DMS 273 treated with DMSO at 0.1 percent for 48 hours (cell line): ENCODE data around the gene PSRC1.
"Not testable (repeated sequence)": the region's sequence is repeated elsewhere in the genome, so short reads cannot be mapped to it uniquely, and the experiment has no call there.

Source experiments
- DNase-seq: peaks from one replicate; lab custom pipeline; 2025; lab: John Stamatoyannopoulos, UW

The PSRC1 gene

GRCh38 chr1:109295712-109296415 lies 12.9 kb upstream of the PSRC1 start:
- peak; percentile 96 for DNase-seq

DNA sequence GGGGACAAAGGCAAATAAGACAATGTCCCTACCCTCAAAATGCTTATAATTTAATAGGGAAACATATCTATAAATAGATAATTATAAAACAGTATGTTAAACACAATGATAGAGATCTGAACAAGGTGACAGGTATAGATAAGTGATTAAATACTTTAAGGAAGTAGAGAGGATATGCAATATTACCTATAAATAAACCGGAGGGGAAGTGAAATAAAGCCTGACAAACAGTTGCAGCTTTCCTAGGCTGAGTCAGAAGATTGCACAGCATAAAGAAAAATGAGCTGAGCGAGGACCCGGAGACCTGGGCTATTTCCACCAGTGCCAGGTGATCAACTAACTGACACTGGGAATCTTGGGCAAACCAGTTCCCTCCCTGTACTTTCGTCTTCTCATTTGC lies 11.5 kb upstream of the PSRC1 start:
- no peak for DNase-seq

DNA sequence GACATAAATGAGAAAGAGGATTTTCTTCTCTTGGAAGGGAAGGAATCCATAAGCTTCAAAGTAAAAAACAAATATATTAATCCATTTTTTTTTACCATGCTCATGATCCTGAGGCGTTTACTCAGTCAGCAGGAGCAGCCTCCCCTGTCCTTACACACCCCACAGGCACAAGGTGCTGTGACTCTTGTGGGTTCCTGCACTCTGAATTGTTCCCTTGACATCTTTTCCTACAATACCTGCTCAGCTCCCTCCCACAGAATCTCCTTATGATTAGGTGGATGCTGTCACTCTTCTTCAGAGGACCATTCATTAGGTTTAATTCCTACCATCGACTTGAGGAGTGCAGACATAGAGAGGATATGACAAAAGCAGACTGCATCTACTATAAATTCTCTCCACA lies 10.1 kb upstream of the PSRC1 start:
- no peak for DNase-seq

DNA sequence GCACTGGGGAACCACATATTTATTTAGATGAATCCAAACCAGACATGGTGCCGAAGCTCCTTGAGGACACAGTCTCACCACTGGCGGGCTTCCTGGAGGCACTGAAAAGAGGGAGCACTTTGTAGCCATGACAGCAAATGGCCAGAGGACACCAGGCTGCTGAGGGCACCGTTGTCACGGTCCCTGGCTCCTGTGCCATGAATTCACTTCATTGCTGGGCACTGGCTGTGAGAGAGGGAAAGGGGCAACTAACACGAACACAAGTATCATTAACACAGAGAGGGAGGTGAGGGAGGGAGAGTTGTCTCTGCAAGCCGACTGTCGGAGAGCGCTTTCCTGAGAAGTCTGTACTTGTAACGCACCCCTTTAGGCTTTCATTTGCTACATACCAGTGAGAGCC lies 9.4 kb upstream of the PSRC1 start:
- DNase-seq: no peak

DNA sequence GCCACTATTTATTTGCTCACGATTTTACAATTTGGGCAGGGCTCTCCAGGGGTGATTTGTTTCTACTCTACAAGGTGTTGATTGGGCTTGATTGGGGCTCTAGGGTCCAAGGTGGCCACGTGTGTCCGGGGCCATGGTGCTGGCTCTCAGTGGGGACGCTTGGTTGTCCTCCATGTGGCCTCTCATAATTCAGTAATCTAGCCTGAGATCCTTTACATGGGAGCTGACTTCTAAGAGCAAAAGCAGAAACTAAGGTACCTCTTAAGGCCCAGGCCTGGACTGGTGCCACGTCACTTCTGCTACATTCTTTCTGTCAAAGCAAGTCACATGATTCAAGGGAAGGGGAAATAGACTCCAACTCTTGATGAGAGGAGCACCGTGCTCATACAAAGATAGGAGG lies 8.1 kb upstream of the PSRC1 start:
- DNase-seq: no peak

DNA sequence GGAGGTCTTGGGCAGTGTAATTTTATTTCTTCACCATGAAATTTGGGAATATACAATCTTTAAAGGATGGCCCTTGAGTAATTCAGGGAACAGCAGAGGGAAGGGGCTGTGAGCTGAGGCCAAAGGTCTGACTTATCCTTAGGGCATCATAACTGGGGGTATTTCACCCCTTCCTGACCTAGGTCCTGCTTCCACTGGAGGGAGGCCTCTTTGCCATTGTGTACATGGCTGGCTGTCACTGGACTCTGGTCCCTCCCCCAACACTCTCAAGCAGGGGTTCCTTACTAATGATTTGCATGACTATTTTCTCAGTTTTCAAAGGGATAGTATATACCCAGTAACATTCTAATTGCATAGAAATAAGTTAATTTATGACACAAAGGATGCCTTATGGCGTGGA lies 7.2 kb upstream of the PSRC1 start:
- DNase-seq: no peak

DNA sequence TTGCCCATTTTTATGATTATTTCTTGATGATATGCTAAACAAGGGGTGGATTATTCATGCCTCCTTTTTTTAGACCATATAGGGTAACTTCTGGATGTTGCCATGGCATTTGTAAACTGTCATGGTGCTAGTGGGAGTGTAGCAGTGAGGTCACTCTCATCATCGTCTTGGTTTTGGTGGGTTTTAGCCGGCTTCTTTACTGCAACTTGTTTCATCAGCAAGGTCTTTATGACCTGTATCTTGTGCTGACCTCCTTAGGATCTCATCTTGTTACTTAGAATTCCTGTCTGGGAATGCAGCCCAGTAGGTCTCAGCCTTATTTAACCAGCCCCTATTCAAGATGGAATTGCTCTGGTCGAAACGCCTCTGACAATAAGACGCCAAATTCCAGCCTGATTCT lies 3.8 kb upstream of the PSRC1 start:
- DNase-seq: not testable (repeated sequence)

- DNase-seq: peak; percentile 59
Measured at GRCh38 chr1:109283748-109284600, 1.0 kb upstream of the PSRC1 start.

DNA sequence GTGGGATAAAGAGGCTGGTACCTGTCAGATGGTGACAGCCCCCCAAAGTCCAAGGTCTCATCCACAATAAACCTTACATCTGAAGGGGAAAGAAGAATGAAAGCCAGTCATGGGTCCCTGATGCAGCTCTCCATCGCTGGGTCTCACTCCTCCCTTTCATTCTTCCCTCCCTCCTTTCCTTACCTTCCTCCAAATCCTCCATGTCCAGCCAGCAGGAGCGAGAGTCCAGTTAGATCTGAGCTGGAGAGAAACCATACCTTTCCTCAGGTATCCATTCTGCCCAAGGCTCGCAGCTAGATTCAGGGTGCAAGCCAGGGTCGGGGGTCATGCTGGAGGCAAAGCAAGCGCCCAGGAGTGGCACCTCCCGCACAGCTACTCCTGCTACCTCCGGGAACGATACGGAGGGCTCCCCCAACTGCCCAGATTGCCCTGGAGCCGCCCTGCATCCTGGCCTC lies 421 bp downstream of the PSRC1 start:
- no peak for DNase-seq

DNA sequence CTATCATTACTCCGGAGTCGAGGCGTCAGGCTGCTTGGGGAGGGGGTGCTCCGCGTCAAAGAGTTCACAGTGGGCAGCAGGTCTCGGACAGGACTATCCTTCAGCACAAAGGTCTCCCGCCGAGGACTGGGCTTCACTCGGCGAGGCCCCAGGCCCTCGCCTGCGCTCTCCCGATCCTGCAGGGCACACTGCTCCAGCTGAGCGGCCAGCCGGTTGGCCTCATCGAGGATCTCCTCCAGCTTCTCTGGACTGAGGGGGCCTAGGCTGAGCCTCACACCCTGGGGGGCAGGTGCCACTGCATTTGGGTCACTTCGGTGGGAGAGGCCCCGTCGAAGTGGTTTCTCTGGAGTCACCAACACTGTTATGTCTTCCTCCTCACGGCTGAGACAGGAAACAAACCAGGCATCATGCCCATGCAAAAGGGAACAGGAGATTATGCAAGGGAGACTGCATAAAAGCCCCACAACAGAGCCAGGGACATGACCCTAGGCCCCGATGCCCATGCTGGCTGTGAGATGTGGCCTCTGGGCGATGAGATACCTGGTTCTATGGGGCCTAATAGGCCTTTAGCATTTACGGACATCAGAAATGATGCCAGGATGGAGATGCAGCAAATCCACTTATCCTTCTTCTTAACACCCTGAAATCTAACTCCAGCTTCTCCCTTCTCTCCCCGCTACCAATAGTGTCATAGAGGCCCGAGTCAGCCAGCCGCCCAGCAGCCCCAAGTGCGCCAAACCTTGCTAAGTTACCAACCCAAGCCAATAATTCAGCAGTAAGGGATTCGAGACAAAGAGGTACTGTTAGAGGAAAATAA lies 1.1 kb downstream of the PSRC1 start:
- no peak for DNase-seq

- DNase-seq: no peak
Measured at GRCh38 chr1:109280862-109281261, 2.1 kb downstream of the PSRC1 start.

DNA sequence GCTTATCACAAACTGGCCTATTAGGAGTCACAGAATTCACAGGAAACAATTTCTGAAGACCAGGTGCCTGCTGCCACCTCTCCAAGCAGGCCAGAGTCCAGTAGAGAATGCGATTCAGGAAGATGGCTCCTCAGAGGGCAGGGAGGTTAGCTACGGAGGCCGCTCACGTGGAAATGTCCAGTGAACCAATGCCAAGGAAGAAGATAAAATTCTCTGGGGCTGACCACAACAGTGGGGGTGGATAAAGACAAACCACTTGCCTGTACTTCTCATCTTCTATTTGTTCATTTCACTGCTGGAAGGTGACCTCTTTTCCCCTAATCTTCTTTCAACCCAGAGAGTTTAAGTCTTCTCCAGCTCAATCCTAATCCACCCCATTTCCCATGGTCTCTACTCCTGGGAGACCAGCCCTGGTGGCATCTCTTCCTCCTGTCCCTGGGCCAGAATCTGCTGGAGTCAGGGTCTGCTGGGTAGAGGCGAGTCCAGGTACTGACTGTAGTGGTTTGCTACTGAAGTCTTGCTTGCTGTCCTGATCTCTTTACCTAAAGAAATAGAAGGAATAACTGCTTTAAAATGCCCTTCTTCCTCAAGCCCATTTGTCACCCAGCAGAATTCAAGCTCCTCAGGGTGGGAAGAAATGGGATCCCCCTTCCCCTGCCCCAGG lies 3.2 kb downstream of the PSRC1 start:
- no peak for DNase-seq

- DNase-seq: peak; percentile 46
Measured at GRCh38 chr1:109277434-109278204, 5.3 kb downstream of the PSRC1 start.

- DNase-seq: no peak
Measured at GRCh38 chr1:109275706-109276345, 7.1 kb downstream of the PSRC1 start.

DNA sequence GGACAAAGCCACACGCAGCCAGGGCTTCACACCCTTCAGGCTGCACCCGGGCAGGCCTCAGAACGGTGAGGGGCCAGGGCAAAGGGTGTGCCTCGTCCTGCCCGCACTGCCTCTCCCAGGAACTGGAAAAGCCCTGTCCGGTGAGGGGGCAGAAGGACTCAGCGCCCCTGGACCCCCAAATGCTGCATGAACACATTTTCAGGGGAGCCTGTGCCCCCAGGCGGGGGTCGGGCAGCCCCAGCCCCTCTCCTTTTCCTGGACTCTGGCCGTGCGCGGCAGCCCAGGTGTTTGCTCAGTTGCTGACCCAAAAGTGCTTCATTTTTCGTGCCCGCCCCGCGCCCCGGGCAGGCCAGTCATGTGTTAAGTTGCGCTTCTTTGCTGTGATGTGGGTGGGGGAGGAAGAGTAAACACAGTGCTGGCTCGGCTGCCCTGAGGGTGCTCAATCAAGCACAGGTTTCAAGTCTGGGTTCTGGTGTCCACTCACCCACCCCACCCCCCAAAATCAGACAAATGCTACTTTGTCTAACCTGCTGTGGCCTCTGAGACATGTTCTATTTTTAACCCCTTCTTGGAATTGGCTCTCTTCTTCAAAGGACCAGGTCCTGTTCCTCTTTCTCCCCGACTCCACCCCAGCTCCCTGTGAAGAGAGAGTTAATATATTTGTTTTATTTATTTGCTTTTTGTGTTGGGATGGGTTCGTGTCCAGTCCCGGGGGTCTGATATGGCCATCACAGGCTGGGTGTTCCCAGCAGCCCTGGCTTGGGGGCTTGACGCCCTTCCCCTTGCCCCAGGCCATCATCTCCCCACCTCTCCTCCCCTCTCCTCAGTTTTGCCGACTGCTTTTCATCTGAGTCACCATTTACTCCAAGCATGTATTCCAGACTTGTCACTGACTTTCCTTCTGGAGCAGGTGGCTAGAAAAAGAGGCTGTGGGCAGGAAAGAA lies 8.1 kb downstream of the PSRC1 start:
- DNase-seq: no peak

DNA sequence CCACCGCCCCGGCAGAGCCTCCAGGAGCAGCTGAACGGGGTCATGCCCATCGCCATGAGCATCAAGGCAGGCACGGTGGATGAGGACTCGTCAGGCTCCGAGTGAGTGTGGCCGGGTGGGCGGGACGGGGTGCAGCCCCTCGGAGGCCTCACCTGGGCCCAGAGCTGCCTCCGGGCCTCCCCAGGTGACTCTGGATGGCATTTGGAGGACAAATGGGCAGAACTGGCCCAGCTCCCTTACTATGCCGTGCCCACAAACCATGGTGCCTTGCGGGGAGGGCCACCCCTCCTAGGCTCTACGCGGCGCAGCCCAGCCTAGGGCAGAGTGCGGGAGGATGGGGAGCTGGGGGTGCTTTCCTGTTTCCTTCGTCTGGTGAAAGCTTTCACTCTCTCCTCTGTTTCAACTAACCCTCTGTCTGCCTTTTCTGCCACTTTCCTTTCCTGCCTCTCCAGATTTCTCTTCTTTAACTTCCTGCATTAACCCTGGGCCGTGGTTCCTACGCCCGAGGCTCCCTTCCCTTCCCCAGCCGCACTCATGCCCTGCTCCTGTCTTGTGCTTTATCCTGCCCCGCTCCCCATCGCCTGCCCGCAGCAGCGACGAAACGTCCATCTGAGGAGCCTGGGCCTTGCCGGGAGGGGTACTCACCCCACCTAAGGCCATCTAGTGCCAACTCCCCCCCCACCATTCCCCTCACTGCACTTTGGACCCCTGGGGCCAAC lies 9.2 kb downstream of the PSRC1 start:
- DNase-seq: no peak

GRCh38 chr1:109272831-109273547 lies 10.0 kb downstream of the PSRC1 start:
- DNase-seq: no peak
